ENCODE results near the gene YJEFN3. TPM values are rescaled to one million over a fixed set of nuclear protein-coding genes. Genes with fewer than 3 reads are reported as not detected.
A peak's percentile ranks its signal among the peaks of the same experiment; 100 is the strongest.

YJEFN3 gene
- total RNA-seq, 1 donor from 2014 or later = 2.6 TPM

DNA sequence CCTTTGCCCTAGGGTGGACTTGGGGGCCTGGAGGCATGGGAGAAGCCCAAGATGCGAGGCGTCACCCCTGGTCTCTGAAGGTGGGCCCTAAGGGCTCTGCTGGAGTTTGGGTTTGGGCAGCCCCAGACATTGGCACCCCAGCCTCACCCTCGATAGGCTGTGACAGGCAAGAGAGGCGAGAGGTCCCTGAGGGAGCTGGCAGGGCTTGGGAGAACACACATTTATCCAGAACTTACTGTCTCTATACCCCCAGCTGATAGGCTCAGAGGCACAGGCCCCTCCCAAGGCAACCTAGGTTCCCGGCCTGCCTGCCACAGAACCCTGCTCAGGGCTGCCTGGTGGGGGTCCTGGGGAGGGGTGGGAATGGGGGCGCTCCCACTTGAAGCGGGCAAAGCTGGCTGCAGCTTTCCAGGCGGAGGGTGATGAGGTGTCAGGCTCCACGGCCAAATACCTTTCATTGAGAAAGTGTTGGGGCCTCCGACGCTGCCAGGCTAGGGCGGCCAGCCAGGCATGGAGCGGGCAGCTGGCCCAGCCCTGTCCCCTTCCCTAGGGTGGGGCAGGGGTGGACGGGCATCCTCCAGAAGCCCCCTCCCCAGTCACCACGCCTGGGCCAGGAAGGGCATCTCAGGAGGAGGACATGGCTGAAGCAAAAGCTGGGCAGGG, 19.1 kb downstream of the YJEFN3 start:
- Mint-ChIP-seq H3K27ac (no peak overlapping the region), H3K4me3 (no peak overlapping the region), H3K27me3 (ENCODE audit: insufficient read depth, low read depth) (peaks cover 13% of the 10 kb centered on the region), H3K4me1 (peaks cover 4% of the 10 kb centered on the region), H3K9me3 (no peaks in the 10 kb centered on the region), H3K36me3 (no peaks in the 10 kb centered on the region)
- Histone ChIP-seq H3K9me3 (ENCODE audit: low read depth) (no peaks in the 10 kb centered on the region), H3K4me2 (no peak overlapping the region), H3K4me1 (no peaks in the 10 kb centered on the region), H3K4me3 (no peak overlapping the region), H2AFZ (replicated peaks) (no peak overlapping the region), H3K27me3 (no peaks in the 10 kb centered on the region), H3K9ac (no peak overlapping the region), H3K79me2 (ENCODE audit: low read depth) (no peaks in the 10 kb centered on the region), H4K20me1 (ENCODE audit: low read depth) (no peaks in the 10 kb centered on the region), H3F3A (ENCODE audit: low read depth) (peaks cover 12% of the 10 kb centered on the region), H3K27ac (no peak overlapping the region), H3K36me3 (no peaks in the 10 kb centered on the region)
- DNase-seq (ENCODE audit: low spot score) = no peak
- no peak for TF ChIP-seq EZH2phosphoT487 (IDR thresholded peaks at IDR 0.05)

GRCh38 chr19:19548915-19549759, 20.4 kb downstream of the YJEFN3 start:
- H3K36me3 ChIP-seq = no peaks in the 10 kb centered on the region
- no peak overlapping the region for H3K27ac ChIP-seq
- Mint-ChIP-seq H3K9me3 (no peaks in the 10 kb centered on the region), H3K4me3 (no peak overlapping the region), H3K27me3 (ENCODE audit: insufficient read depth, low read depth) (peaks cover 11% of the 10 kb centered on the region), H3K27ac (peak overlapping the region; percentile 20), H3K4me1 (peaks cover 4% of the 10 kb centered on the region), H3K36me3 (no peaks in the 10 kb centered on the region)
- no peak for TF ChIP-seq EZH2 (IDR thresholded peaks at IDR 0.05)
- TF ChIP-seq CTCF (IDR thresholded peaks at IDR 0.05) = no peak
- H3K9ac ChIP-seq = no peak overlapping the region
- peaks cover 12% of the 10 kb centered on the region for H3F3A ChIP-seq (ENCODE audit: low read depth)
- H3K27me3 ChIP-seq = no peaks in the 10 kb centered on the region
- no peaks in the 10 kb centered on the region for H3K79me2 ChIP-seq (ENCODE audit: low read depth)
- no peak overlapping the region for H2AFZ ChIP-seq (replicated peaks)
- H4K20me1 ChIP-seq (ENCODE audit: low read depth) = no peaks in the 10 kb centered on the region
- no peaks in the 10 kb centered on the region for H3K4me1 ChIP-seq
- no peaks in the 10 kb centered on the region for H3K9me3 ChIP-seq (ENCODE audit: low read depth)
- H3K4me3 ChIP-seq = no peak overlapping the region
- no peak for DNase-seq (ENCODE audit: low spot score)
- no peak overlapping the region for H3K4me2 ChIP-seq

GRCh38 chr19:19549804-19550464, 21.2 kb downstream of the YJEFN3 start:
- Mint-ChIP-seq H3K4me3 (no peak overlapping the region), H3K27me3 (ENCODE audit: insufficient read depth, low read depth) (peaks cover 11% of the 10 kb centered on the region), H3K36me3 (no peaks in the 10 kb centered on the region), H3K9me3 (no peaks in the 10 kb centered on the region), H3K4me1 (peaks cover 4% of the 10 kb centered on the region), H3K27ac (no peak overlapping the region)
- Histone ChIP-seq H3F3A (ENCODE audit: low read depth) (peaks cover 12% of the 10 kb centered on the region), H3K4me3 (no peak overlapping the region), H3K4me1 (no peaks in the 10 kb centered on the region), H3K9me3 (ENCODE audit: low read depth) (no peaks in the 10 kb centered on the region), H3K9ac (no peak overlapping the region), H2AFZ (replicated peaks) (no peak overlapping the region), H3K4me2 (no peak overlapping the region), H3K36me3 (no peaks in the 10 kb centered on the region), H3K27ac (no peak overlapping the region), H4K20me1 (ENCODE audit: low read depth) (no peaks in the 10 kb centered on the region), H3K79me2 (ENCODE audit: low read depth) (no peaks in the 10 kb centered on the region), H3K27me3 (no peaks in the 10 kb centered on the region)
- no peak for DNase-seq (ENCODE audit: low spot score)
- no peak for TF ChIP-seq EZH2 (IDR thresholded peaks at IDR 0.05)

DNA sequence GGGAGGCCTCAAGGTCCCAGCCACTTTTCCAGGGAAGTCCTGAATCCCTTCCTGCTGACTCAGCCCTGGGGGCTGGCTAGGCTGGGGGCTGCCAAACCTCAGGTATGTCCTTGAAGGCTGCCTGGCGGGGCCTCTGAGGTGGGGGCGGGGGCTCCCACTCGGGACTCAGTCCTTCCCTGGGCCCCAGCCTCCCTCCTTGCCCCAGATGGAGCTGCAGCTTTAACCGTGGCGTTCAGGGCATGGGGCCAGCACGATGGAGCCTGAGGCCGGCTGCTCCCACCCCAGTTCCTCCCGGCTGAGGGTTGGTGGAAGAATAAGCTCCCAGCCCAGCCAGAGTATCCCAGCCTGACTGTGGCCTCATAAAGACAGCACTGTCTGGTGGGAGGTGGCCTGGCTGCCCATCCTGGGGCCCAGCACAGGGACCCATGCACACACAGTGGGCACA, 21.8 kb downstream of the YJEFN3 start:
- DNase-seq (ENCODE audit: low spot score) = no peak
- Histone ChIP-seq H3K9me3 (ENCODE audit: low read depth) (no peaks in the 10 kb centered on the region), H2AFZ (replicated peaks) (no peak overlapping the region), H3F3A (ENCODE audit: low read depth) (peaks cover 12% of the 10 kb centered on the region), H3K27me3 (no peaks in the 10 kb centered on the region), H3K27ac (no peak overlapping the region), H3K36me3 (no peaks in the 10 kb centered on the region), H3K79me2 (ENCODE audit: low read depth) (no peaks in the 10 kb centered on the region), H3K9ac (no peak overlapping the region), H3K4me2 (no peak overlapping the region), H4K20me1 (ENCODE audit: low read depth) (no peaks in the 10 kb centered on the region), H3K4me3 (no peak overlapping the region), H3K4me1 (no peaks in the 10 kb centered on the region)
- Mint-ChIP-seq H3K4me3 (no peak overlapping the region), H3K27me3 (ENCODE audit: insufficient read depth, low read depth) (peaks cover 13% of the 10 kb centered on the region), H3K9me3 (no peaks in the 10 kb centered on the region), H3K4me1 (peaks cover 4% of the 10 kb centered on the region), H3K27ac (no peak overlapping the region), H3K36me3 (no peaks in the 10 kb centered on the region)
- TF ChIP-seq EZH2phosphoT487 (IDR thresholded peaks at IDR 0.05) (no peak), CTCF (IDR thresholded peaks at IDR 0.05) (no peak), EZH2 (IDR thresholded peaks at IDR 0.05) (no peak)
